NCI-H510A treated with DMSO at 0.1 percent for 48 hours (cell line): ENCODE results near the gene FIZ1.

Source experiments
- DNase-seq: peaks from one replicate; lab custom pipeline; 2025; lab: John Stamatoyannopoulos, UW

FIZ1 gene

GRCh38 chr19:55635856-55636440 lies 36.6 kb upstream of the FIZ1 start:
- DNase-seq: no peak

DNA sequence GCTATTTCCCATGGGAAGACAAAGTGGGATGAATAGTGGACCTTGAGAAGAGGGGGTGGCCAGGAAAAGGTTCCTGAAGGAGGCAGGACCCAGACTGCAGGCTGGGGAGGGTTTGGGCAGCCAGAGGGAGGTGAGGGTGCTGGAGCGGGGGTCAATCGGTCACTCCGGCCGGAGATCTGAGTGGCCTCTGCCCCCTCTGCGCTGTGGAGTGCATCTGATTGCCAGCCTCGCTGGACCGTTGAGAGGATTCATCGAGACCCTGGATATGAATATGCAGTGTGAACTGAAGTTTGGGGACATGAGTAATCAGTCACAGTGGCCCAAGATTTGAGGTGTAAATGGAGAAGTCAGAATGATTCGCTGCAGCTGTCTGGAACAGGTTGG lies 36.0 kb upstream of the FIZ1 start:
- no peak for DNase-seq

GRCh38 chr19:55633861-55634260 lies 34.5 kb upstream of the FIZ1 start:
- DNase-seq: no peak

GRCh38 chr19:55632463-55632834 lies 33.1 kb upstream of the FIZ1 start:
- DNase-seq: peak; percentile 73

GRCh38 chr19:55626350-55626749 lies 27.0 kb upstream of the FIZ1 start:
- DNase-seq: no peak

- no peak for DNase-seq
Observed at GRCh38 chr19:55625004-55625326, 25.6 kb upstream of the FIZ1 start.

GRCh38 chr19:55624109-55625003 lies 25.0 kb upstream of the FIZ1 start, which contains the start of gene ZNF784:
TSS of gene ZNF784 (minus strand) at chr19:55624566. CDS start at chr19:55624561, 5 bp downstream.
- peak; percentile 94 for DNase-seq

GRCh38 chr19:55623561-55623960 lies 24.2 kb upstream of the FIZ1 start:
- no peak for DNase-seq

DNA sequence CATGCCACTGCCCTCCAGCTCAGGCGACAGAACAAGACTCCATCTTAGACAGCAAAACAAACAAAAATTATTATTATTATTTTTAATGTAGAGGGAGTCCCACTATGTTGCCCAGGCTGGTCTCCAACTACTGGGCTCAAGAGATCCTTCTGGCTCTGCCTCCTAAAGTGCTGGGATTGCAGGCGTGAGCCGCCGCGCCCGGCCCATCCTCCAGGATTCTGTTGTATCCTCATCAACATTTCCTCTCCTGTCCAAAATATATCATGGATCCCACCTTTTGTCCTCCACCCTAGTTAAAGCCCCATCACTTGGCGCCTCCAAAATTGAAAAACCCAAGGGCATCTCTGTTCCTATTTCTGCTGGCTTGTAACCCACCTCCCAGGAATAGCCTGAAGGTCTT lies 23.8 kb upstream of the FIZ1 start:
- DNase-seq: no peak

DNA sequence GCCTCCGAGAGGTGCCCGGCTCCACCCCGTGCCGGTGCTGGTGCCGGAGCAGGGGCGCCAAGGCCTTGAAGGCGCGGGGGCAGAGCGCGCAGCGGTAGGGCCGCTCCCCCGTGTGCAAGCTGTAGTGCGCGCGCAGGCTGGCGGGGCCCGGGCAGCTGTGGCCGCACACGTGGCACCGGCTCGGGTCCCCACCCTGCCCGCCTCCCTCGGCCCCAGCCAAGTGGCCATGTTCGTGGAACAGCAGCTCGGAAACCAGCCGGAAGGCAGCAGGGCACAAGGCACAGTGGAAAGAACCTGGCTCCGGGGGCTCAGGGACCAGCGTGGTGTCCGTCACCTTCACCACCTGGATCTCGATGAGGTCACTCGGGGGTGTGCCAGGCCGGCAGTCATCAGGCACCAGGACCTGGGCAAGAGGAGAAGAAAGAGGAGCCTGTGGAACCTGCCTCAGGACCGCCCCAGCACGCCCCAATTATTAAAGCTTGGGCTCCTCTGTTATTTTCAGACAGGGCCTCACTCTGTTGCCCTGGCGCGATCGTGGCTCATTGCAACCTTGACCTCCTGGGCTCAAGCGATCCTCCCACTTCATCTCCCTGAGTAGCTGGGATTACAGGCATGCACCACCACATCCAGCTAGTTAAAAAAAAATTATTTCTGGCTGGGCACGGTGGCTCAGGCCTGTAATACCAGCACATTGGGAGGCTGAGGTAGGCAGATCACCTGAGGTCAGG lies 23.1 kb upstream of the FIZ1 start:
- DNase-seq: no peak

DNA sequence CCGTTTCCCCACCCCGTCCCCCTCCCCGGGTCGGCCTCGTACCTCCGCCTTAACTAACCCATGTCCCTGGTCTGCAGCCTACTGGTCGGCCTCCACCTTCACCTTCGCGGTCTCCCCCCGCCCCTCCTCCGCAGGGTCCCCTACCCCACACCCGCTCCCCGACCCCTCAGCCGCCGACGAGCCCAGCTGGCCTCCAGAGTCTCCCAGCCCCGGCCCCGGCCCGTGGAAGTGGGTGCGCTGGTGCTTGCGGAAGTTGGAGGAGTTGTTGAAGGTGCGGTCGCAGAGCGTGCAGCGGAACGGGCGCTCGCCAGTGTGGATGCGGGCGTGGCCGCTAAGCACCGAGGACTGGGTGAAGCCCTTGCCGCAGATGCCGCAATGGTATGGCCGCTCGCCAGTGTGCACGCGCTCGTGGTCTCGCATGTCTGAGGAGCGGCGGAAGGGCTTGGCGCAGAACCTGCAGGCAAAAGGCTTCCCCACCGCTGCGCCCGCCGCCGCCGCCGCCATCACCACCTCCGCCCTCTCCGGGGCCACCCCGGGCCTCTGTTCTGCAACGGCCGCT lies 22.4 kb upstream of the FIZ1 start:
- no peak for DNase-seq

DNA sequence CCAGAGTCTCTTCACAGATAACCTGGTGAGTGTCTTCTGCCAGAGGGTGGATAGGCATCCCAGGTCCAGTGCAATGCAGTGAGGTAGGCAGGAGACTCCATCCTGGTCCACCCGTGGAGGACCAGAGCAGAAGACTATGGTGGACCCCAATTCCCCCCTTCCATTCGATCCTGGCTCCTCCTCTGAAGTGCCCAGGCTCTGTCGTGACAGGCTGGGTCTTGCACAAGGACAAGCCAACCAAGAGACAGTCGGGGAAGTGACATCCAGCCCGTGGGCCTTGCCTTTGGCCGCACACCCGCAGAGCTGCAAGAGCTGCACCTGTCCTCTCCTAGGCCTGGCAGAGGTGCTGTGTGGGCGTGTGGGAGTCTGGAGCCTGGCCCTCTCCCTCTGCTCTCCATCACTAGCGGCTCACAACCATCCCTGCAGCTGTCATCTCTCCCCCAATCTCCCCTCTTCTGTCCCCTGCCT lies 21.9 kb upstream of the FIZ1 start:
- no peak for DNase-seq

DNA sequence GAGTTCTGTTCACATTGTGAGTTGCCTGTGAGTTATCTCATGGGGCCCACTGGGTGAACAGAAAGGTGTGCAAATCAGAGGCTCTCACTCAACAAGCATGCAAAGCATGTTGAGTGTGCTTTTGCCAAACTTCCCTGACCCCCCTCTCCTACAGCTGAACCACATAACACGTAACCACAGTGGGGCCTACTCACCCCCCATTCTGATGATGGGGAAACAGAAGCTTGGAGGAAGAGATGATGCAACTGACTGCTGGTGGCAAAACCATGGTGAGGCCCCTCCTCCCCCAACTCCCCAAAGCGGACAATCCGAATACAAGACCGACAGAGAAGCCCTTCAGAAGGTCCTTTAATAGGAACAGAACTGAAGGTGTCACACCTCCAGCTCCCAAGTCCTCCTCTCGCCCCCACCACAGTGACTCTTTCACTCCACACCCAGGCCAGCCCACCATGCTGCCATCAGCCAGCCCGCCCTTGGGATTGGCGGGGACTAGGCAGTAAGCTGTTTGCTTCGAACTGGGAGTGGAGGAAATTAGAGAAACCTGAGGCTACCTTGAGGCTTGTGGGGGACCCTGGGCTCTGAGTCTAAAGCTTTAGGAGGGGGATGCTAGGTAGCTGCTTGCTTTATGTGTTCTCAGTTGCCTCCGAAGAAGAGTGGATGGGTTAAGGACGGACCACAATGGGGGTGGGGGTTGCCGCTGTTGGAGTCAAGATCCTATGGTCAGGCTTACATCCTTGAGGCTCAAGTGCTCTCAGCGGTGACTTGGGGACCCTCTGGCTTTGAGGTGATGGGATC lies 21.3 kb upstream of the FIZ1 start:
- DNase-seq: no peak

DNA sequence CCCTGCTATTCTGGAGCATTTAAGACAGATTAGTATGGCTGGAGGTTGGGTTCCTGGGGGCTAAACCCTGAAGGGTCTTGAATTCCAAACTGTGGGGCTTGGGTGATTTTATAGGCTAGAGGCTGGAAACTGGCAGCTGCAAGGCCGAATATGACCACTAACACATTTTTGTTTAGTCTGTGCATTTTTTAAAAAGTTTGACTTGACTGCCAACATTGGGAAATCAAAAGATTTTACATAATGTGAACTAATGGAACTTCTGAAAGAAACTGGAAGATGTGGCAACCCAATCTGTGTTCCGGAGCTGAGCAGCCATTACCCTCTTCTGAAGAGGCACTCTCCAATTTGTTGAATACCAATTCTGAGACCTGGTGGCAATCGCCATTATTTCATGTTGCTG lies 20.0 kb upstream of the FIZ1 start:
- no peak for DNase-seq

DNA sequence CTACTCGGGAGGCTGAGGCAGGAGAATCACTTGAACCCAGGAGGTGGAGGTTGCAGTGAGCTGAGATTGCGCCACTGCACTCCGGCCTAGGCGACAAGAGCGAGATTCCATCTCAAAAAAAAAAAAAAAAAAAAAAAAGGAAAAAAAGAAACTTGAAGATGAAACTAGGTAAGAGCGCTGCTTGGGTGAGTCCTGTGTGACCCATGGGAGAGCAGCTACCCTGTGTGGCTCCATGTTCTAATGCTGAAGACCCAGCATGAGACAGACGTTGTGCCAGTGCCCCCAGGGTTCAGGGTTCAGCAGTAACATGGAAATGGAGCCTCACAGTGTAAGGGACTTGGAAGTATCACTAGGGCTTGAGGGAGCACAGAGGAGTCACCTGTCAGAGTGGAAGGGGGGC lies 19.1 kb upstream of the FIZ1 start:
- no peak for DNase-seq

GRCh38 chr19:55617426-55617825 lies 18.1 kb upstream of the FIZ1 start:
- DNase-seq: no peak

DNA sequence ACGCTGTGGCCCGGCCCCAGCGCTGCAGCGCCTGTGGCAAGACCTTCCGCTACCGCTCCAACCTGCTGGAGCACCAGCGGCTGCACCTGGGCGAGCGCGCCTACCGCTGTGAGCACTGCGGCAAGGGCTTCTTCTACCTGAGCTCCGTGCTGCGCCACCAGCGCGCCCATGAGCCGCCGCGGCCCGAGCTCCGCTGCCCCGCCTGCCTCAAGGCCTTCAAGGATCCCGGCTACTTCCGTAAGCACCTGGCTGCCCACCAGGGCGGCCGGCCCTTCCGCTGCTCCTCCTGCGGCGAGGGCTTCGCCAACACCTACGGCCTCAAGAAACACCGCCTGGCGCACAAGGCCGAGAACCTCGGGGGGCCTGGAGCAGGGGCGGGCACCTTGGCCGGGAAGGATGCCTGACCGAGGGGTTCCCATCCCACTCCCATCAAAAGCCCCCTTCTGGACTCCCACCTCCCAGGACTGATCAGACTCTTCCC lies 17.1 kb upstream of the FIZ1 start:
- DNase-seq: no peak

- no peak for DNase-seq
Observed at GRCh38 chr19:55615543-55616394, 16.5 kb upstream of the FIZ1 start.

DNA sequence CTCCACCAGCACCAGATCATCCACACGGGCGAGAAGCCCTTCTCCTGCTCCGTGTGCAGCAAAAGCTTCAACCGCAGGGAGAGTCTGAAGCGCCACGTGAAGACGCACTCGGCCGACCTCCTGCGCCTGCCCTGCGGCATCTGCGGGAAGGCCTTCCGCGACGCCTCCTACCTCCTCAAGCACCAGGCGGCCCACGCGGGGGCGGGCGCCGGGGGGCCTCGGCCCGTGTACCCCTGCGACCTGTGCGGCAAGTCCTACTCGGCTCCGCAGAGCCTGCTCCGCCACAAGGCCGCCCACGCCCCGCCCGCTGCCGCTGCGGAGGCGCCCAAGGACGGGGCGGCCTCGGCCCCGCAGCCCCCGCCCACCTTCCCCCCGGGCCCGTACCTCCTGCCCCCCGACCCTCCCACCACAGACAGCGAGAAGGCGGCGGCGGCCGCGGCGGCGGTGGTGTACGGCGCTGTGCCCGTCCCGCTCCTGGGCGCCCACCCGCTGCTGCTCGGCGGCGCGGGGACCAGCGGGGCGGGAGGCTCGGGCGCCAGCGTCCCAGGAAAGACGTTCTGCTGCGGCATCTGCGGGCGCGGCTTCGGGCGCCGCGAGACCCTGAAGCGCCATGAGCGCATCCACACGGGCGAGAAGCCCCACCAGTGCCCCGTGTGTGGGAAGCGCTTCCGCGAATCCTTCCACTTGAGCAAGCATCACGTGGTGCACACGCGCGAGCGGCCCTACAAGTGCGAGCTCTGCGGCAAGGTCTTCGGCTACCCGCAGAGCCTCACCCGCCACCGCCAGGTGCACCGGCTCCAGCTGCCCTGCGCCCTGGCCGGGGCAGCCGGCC lies 15.6 kb upstream of the FIZ1 start:
- DNase-seq: no peak
